ACC112 (cell line): ENCODE measurements around the gene SLC25A42.

Source experiments
- H2AFZ ChIP-seq: fragments of 200-600 bp; sonication (generic); one replicate; pipeline ENCODE4 v1.6.0; 2017; ENCODE audit warnings: antibody characterized with exemption, low read length; ENCODE audit not compliant: unreplicated experiment
- H3K27ac ChIP-seq: fragments of 200-600 bp; sonication (generic); 2 replicates; pipeline ENCODE4 v1.5.1; 2014; ENCODE audit warnings: low read depth, mild to moderate bottlenecking, antibody characterized with exemption, low read length, moderate library complexity
- H3K27me3 ChIP-seq: fragments of 200-600 bp; sonication (generic); 2 replicates; pipeline ENCODE4 v1.6.1; 2014; ENCODE audit warnings: mild to moderate bottlenecking, antibody characterized with exemption, low read length, moderate library complexity, mixed read lengths; ENCODE audit not compliant: insufficient read depth
- H3K36me3 ChIP-seq: fragments of 200-600 bp; sonication (generic); 2 replicates; pipeline ENCODE4 v1.6.1; 2016; ENCODE audit warnings: mild to moderate bottlenecking, antibody characterized with exemption, low read length, moderate library complexity, mixed read lengths; ENCODE audit not compliant: insufficient read depth
- H3K4me1 ChIP-seq: fragments of 200-600 bp; sonication (generic); one replicate; pipeline ENCODE4 v1.6.1; 2016; ENCODE audit warnings: low read length, mixed read lengths; ENCODE audit not compliant: insufficient read depth, unreplicated experiment, control insufficient read depth
- H3K4me3 ChIP-seq: fragments of 200-600 bp; sonication (generic); 2 replicates; pipeline ENCODE4 v1.5.1; 2014; ENCODE audit warnings: mild to moderate bottlenecking, low read depth, low read length
- H3K79me2 ChIP-seq: fragments of 200-600 bp; sonication (generic); one replicate; pipeline ENCODE4 v1.6.0; 2016; ENCODE audit warnings: low read length; ENCODE audit not compliant: control insufficient read depth, unreplicated experiment, insufficient read depth

SLC25A42 gene

DNA sequence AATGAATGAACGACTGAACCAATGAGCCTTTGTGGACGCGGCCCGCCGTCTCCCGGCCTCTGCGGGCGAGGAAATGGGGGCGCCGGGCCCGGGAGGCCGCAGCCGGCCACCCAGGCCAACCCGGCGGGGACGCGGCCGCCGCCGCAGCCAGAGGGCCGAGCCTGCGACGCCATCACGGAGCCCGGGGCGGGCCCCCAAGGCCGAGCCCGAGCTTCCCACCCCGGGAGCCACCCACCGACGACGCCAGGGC lies 30.7 kb upstream of the SLC25A42 start:
- H2AFZ ChIP-seq: peak overlapping the region; percentile 25
- peaks cover 45% of the 10 kb centered on the region for H3K79me2 ChIP-seq
- peak overlapping the region; percentile 85 for H3K27ac ChIP-seq
- 0 out of 2 replicates have a peak, but pooled peaks cover 4% of the 10 kb centered on the region for H3K36me3 ChIP-seq
- H3K4me3 ChIP-seq: peak overlapping the region; percentile 99
- no peaks in the 10 kb centered on the region for H3K4me1 ChIP-seq
- no peaks in the 10 kb centered on the region for H3K27me3 ChIP-seq

DNA sequence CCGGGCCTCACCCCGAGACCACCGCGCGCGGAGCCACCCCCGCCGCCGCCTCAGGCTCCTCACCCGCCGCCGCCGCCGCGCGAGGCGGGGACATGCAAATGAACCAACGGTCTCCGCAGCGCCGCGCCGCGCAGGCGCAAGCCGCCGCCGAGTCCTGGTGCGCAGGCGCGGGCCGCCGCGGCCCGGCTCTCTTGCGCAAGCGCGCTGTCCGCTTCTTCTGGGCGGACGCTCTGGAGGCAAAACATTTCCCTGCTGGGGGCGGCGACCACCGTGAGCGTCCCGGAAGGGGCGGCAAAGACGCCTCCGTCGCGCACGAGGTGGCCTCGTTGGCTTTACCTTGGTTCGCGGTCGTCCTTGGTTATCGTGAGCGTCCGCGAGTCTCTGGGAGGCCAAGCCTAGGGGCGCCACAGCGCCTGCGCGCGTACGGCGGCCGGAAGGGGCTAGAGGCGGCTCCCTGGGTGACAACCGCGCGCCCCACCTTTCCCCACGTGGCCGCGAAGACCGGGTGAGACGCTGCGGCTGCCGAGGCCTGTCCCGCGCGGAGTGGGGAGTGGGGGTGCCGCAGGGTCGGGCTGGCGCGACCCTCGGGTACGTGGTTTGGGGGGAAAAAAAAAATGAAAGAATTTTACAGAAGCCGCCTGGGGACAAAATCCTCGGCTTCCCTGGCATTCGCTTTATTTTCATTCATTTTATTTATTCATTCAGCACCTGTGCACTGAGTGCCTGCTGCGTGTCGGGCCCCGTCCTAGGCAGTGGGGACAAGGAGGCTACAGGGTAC lies 30.2 kb upstream of the SLC25A42 start, which contains the start of the genes ARMC6 and SUGP2:
TSS of gene ARMC6 (plus strand) at position 178 of the 778 bp plus-strand sequence. CDS start 607 bp downstream, outside the sequence.
TSS of gene SUGP2 (minus strand) at position 92 of the 778 bp plus-strand sequence. CDS start 2,446 bp downstream, outside the sequence.
- Histone ChIP-seq H2AFZ (peak within 1 kb of the TSS; percentile 78), H3K27me3 (no peaks in the 10 kb centered on the region), H3K79me2 (peaks cover 40% of the 10 kb centered on the region), H3K27ac (peak within 1 kb of the TSS; percentile 85), H3K36me3 (0 out of 2 replicates have a peak, but pooled peaks cover 4% of the 10 kb centered on the region), H3K4me1 (no peaks in the 10 kb centered on the region), H3K4me3 (peak within 1 kb of the TSS; percentile 99)

DNA sequence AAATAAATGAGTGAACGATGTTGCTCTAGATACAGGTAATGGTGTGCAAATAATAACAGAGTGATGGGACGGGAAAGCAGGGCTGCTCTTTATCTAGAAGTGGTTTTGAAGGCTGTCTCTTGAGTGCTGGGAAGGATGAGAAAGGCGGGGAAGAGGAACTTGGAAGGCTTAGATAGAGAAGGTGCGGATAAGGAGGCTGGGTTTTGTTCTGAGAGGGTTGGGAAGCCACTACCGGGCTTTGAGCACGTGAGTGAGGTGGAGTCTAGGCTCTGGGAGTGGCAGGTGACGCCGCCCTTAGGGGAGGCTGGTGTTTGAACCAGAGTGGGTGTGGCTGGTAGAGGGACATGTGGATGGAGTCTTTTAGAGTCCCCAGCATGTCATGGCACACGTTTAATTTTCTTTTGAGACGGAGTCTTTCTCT lies 29.6 kb upstream of the SLC25A42 start:
- Histone ChIP-seq H3K4me1 (no peaks in the 10 kb centered on the region), H3K27ac (peak overlapping the region; percentile 85), H3K4me3 (peak overlapping the region; percentile 99), H3K27me3 (no peaks in the 10 kb centered on the region), H3K36me3 (0 out of 2 replicates have a peak, but pooled peaks cover 4% of the 10 kb centered on the region), H2AFZ (peak overlapping the region; percentile 78), H3K79me2 (peaks cover 40% of the 10 kb centered on the region)

DNA sequence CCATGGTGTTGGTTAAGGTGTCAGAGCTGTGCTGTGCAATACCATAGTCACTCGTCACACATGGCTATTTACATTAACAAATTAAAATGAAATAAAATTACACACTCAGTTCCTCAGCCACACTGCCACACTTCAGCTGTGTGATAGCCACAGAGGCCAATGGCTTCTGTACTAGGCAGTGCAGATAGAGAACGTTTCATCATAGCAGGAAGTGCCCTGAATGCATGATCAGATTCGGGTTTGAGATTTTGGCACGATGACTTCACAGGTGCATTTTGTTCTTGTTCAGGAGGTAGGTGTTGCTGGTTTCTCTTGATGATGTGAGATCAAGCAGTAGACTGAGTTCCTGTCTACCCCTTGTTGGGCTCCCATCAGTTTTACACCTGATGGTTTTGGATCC lies 23.9 kb upstream of the SLC25A42 start:
- H3K4me3 ChIP-seq: no peak overlapping the region
- no peak overlapping the region for H3K27ac ChIP-seq
- H3K27me3 ChIP-seq: no peaks in the 10 kb centered on the region
- H3K79me2 ChIP-seq: peaks cover 18% of the 10 kb centered on the region
- no peaks in the 10 kb centered on the region for H3K36me3 ChIP-seq
- no peak overlapping the region for H2AFZ ChIP-seq
- H3K4me1 ChIP-seq: no peaks in the 10 kb centered on the region

DNA sequence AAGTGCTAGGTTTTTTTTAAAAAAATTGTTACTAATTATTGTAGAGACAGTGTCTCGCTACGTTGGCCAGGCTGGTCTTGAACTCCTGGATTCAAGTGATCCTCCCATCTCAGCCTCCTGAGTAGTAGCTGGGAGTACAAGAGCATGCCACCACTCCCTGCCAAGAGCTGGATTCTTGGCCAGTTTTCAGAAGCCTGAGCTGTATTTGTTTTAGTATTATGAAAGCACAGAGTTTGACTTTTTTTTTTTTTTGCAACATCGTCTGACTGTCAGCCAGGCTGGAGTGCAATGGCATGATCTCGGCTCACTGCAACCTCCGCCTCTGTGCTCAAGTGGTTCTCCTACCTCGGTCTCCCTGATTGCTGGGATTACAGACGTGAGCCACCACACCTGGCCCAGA lies 23.4 kb upstream of the SLC25A42 start:
- Histone ChIP-seq H3K27ac (no peak overlapping the region), H2AFZ (no peak overlapping the region), H3K79me2 (peaks cover 14% of the 10 kb centered on the region), H3K36me3 (no peaks in the 10 kb centered on the region), H3K4me3 (no peak overlapping the region), H3K27me3 (no peaks in the 10 kb centered on the region), H3K4me1 (no peaks in the 10 kb centered on the region)

DNA sequence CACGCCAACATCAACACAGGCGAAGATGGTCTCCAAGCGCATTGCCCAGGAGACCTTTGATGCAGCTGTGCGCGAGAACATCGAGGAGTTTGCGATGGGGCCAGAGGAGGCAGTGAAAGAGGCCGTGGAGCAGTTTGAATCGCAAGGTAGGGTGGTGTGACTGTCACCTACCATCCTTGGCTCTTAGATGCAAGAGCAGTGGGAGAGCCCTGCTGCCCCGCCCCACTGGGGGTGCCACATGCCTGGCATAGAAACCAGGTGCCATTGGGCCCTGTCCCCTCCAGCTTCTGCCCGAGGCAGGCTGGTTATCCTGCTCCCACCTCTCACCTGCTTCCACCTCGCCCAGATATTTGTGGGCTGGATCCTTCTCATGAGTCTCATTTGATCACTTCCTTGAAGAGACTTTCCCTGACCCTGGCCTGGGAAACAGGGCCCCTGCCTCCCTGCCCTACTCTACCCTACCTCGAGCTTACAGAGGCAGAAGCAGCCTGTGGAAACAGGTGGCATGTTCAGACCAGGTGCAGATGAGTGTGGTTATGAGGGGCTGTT lies 21.0 kb upstream of the SLC25A42 start:
- H3K4me3 ChIP-seq: no peak overlapping the region
- peaks cover 9% of the 10 kb centered on the region for H3K79me2 ChIP-seq
- H3K27ac ChIP-seq: no peak overlapping the region
- no peaks in the 10 kb centered on the region for H3K36me3 ChIP-seq
- H2AFZ ChIP-seq: no peak overlapping the region
- H3K27me3 ChIP-seq: no peaks in the 10 kb centered on the region
- H3K4me1 ChIP-seq: no peaks in the 10 kb centered on the region

DNA sequence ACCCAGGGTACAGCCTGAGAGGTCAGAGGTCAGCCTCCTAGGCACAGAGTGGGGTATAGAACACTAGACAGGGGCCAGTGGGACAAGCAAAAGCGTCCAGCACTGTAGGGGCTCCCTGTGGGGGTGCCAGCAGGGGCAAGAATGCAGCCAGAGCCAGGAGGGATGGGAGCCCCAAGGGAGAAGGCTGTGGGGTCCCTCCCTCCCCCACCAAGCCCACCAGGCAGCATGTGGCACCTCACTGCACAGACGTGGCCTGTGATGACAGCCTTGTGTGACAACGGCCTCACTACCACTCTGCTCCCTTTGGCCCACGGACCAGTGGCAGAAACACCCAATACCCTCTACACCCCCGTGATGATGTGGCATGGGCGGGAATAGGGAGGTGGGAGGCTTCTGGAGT lies 20.3 kb upstream of the SLC25A42 start:
- no peak overlapping the region for H2AFZ ChIP-seq
- H3K79me2 ChIP-seq: peaks cover 9% of the 10 kb centered on the region
- H3K36me3 ChIP-seq: no peaks in the 10 kb centered on the region
- H3K27me3 ChIP-seq: no peaks in the 10 kb centered on the region
- H3K4me1 ChIP-seq: no peaks in the 10 kb centered on the region
- H3K27ac ChIP-seq: no peak overlapping the region
- no peak overlapping the region for H3K4me3 ChIP-seq

DNA sequence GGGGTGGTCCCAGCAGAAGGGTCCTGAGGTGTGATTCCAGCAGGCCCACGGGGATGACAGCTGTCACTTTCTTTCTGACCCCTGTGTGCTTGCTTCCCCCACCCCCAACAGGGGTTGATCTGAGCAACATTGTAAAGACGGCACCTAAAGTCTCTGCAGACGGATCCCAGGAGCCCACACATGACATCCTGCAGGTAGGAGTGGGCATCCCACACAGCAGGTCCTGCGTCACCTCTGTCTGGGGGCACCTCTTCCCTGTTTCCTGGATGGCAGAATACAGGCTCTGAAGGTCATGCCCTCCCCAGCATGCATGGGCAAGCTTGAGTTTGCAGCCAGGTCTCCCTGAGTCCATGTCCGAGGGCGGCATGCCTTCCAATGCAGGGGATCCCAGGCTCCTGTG lies 19.9 kb upstream of the SLC25A42 start:
- Histone ChIP-seq H3K4me3 (no peak overlapping the region), H3K4me1 (no peaks in the 10 kb centered on the region), H2AFZ (no peak overlapping the region), H3K27ac (no peak overlapping the region), H3K27me3 (no peaks in the 10 kb centered on the region), H3K79me2 (peaks cover 9% of the 10 kb centered on the region), H3K36me3 (no peaks in the 10 kb centered on the region)

DNA sequence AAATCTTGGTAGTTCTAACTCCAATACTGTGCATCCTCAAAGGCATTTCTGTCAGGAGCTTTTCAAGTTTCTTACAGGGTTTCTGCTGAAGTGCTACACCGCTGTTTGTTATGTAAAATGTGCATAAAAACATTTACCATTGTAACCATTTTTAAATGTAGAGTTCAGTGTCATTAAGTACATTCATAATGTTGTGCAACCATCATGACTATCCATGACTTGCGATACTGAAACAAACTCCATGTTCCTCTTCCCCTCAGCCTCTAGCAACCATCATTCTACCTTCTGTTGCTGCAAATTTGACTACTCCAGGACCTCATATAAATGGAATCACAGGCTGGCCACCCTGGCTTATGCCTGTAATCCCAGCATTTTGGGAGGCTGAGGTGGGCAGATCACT lies 14.4 kb upstream of the SLC25A42 start:
- H3K79me2 ChIP-seq: no peaks in the 10 kb centered on the region
- no peak overlapping the region for H2AFZ ChIP-seq
- H3K4me3 ChIP-seq: no peak overlapping the region
- H3K4me1 ChIP-seq: no peaks in the 10 kb centered on the region
- H3K36me3 ChIP-seq: no peaks in the 10 kb centered on the region
- H3K27ac ChIP-seq: no peak overlapping the region
- no peaks in the 10 kb centered on the region for H3K27me3 ChIP-seq

DNA sequence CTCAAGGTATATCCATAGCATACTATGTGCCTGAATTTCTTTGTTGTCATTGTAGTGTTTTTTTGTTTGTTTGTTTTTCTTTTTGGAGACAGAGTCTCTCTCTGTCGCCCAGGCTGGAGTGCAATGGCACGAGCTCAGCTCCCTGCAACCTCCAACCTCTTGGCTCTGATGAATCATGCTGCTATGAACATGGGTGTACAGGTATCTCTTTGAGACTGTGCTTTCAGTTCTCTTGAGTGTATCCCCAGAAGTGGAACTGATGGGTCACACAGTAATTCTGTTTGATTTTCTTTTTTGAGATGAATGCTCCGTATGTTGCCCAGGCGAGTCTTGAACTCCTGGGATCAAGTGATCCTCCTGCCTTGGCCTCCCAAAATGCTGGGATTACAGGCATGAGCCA lies 13.7 kb upstream of the SLC25A42 start:
- Histone ChIP-seq H3K4me3 (no peak overlapping the region), H3K36me3 (no peaks in the 10 kb centered on the region), H2AFZ (no peak overlapping the region), H3K27me3 (no peaks in the 10 kb centered on the region), H3K27ac (no peak overlapping the region), H3K4me1 (no peaks in the 10 kb centered on the region), H3K79me2 (no peaks in the 10 kb centered on the region)

DNA sequence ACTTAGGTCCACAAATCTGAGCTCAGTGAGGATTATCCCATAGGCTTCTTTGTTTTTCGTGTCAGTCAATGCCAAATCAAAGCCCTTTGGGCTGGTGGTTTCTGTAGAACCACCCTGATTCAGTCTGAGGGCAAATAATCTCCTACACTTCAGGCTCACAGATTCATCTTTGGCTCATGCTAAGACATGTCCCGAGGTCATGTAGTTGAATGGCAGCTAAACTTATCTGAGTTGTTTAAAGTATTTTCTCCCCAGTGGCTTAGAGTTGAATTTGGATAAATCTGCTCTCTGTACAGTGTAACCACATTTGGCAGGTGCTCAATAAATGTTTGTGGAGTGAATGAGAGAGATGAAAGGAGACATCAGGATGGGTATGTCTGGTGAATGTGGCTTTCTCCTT lies 13.1 kb upstream of the SLC25A42 start:
- Histone ChIP-seq H3K36me3 (no peaks in the 10 kb centered on the region), H3K27ac (no peak overlapping the region)

More for the DNA sequence above, 13.1 kb upstream of the SLC25A42 start:
- no peaks in the 10 kb centered on the region for H3K79me2 ChIP-seq
- no peaks in the 10 kb centered on the region for H3K4me1 ChIP-seq
- no peaks in the 10 kb centered on the region for H3K27me3 ChIP-seq
- H2AFZ ChIP-seq: no peak overlapping the region
- H3K4me3 ChIP-seq: no peak overlapping the region
